Ascending aorta (tissue), 2 donors: ENCODE measurements around the gene MCF2L. TPM values are rescaled to one million over a fixed set of nuclear protein-coding genes. Genes with fewer than 3 reads are reported as not detected.

ENCODE experiments used
- DNase-seq, 2 donors: peaks; one replicate each; pipeline ENCODE4 v3.0.0-alpha.2; 2019; ENCODE audit warnings: low spot score in 2 of 2
- H3K27ac ChIP-seq, 2 donors: fragments of 200-600 bp; sonication (generic); one replicate each; pipeline ENCODE4 v1.5.1; 2016 to 2017; ENCODE audit warnings: mild to moderate bottlenecking in 1 of 2
- H3K27me3 ChIP-seq: fragments of 200-600 bp; sonication (generic); one replicate; pipeline ENCODE4 v1.5.1; 2017
- H3K36me3 ChIP-seq, 2 donors: fragments of 200-600 bp; sonication (generic); one replicate each; pipeline ENCODE4 v1.5.1; 2016
- H3K4me1 ChIP-seq, 2 donors: fragments of 200-600 bp; sonication (generic); one replicate each; pipeline ENCODE4 v1.5.1; 2016 to 2017; ENCODE audit warnings: mild to moderate bottlenecking in 1 of 2
- H3K4me3 ChIP-seq, 2 donors: fragments of 200-600 bp; sonication (generic); one replicate each; pipeline ENCODE4 v1.5.1; 2016 to 2017; ENCODE audit warnings: mild to moderate bottlenecking in 1 of 2
- H3K9me3 ChIP-seq, 2 donors: fragments of 200-600 bp; sonication (generic); one replicate each; pipeline ENCODE4 v1.5.1; 2016
- CTCF ChIP-seq, 3 experiments: fragments of 200-600 bp in 2 of 3; fragments of 450-650 bp in 1 of 3; sonication (generic) in 2 of 3; IDR thresholded peaks; one replicate each; pipeline ENCODE4 v1.5.1; 2016 to 2019; ENCODE audit warnings: antibody characterized with exemption in 3 of 3, mild to moderate bottlenecking in 1 of 3, moderate library complexity in 1 of 3
- intact Hi-C: fragments of 100-400 bp; cut with DNase I; formaldehyde crosslinking; loops from one replicate; pipeline ENCODE4 v1.15.1; 2023
- total RNA-seq: library from RNA; depleted of rRNA; stranded (reverse); fragments of >200 nt; gene quantifications from one replicate; pipeline ENCODE4 v1.1.0, GENCODE V29; 2016

Gene MCF2L
- total RNA-seq, 1 donor from 2014 or later: 112 TPM

- intact Hi-C loops: no loop called here
- H3K27me3 ChIP-seq: no peaks in the 10 kb centered on the region
- no peak overlapping the region for H3K4me3 ChIP-seq
- peaks cover 0 to 3% of the 10 kb centered on the region in 2 donors for H3K36me3 ChIP-seq
- no peak overlapping the region for H3K27ac ChIP-seq
- no peak for TF ChIP-seq CTCF (IDR thresholded peaks at IDR 0.05)
- no peak for DNase-seq
- no peaks in the 10 kb centered on the region for H3K4me1 ChIP-seq
- H3K9me3 ChIP-seq: no peaks in the 10 kb centered on the region
Measured at GRCh38 chr13:113066142-113066455, 97.1 kb downstream of the MCF2L start.

- no peak for DNase-seq
- intact Hi-C loops: no loop called here
- Histone ChIP-seq H3K27ac (no peak overlapping the region), H3K27me3 (no peaks in the 10 kb centered on the region), H3K36me3 (peaks cover 0 to 3% of the 10 kb centered on the region in 2 donors), H3K4me1 (no peaks in the 10 kb centered on the region), H3K4me3 (no peak overlapping the region), H3K9me3 (no peaks in the 10 kb centered on the region)
- no peak for TF ChIP-seq CTCF (IDR thresholded peaks at IDR 0.05)
Measured at GRCh38 chr13:113066746-113067145, 97.7 kb downstream of the MCF2L start.

- no peaks in the 10 kb centered on the region for H3K9me3 ChIP-seq
- intact Hi-C loops: no loop called here
- TF ChIP-seq CTCF (IDR thresholded peaks at IDR 0.05): no peak
- no peak for DNase-seq
- no peaks in the 10 kb centered on the region for H3K27me3 ChIP-seq
- no peak overlapping the region for H3K4me3 ChIP-seq
- peaks cover 3 to 5% of the 10 kb centered on the region in 2 donors for H3K36me3 ChIP-seq
- no peaks in the 10 kb centered on the region for H3K4me1 ChIP-seq
- H3K27ac ChIP-seq: no peak overlapping the region
Measured at GRCh38 chr13:113069861-113070805, 101.1 kb downstream of the MCF2L start.

GRCh38 chr13:113070855-113071254 lies 101.8 kb downstream of the MCF2L start:
- Histone ChIP-seq H3K27me3 (no peaks in the 10 kb centered on the region), H3K27ac (no peak overlapping the region), H3K9me3 (no peaks in the 10 kb centered on the region), H3K4me1 (no peaks in the 10 kb centered on the region), H3K4me3 (no peak overlapping the region), H3K36me3 (peaks cover 1 to 5% of the 10 kb centered on the region in 2 donors)
- TF ChIP-seq CTCF (IDR thresholded peaks at IDR 0.05): no peak
- DNase-seq: no peak
- intact Hi-C loops: no loop called here

GRCh38 chr13:113072376-113072775 lies 103.4 kb downstream of the MCF2L start:
- Histone ChIP-seq H3K9me3 (no peaks in the 10 kb centered on the region), H3K4me3 (no peak overlapping the region), H3K27ac (no peak overlapping the region), H3K27me3 (no peaks in the 10 kb centered on the region), H3K36me3 (peaks cover 0 to 12% of the 10 kb centered on the region in 2 donors), H3K4me1 (no peaks in the 10 kb centered on the region)
- TF ChIP-seq CTCF (IDR thresholded peaks at IDR 0.05): no peak
- intact Hi-C loops: no loop called here
- no peak for DNase-seq
